K562 (cell line): ENCODE data around the gene MMP24. TPM values are rescaled to one million over a fixed set of nuclear protein-coding genes. Genes with fewer than 3 reads are reported as not detected.

ENCODE experiments used
- ARID1B ChIP-seq: fragments of 450-650 bp; IDR thresholded peaks from 2 replicates; pipeline ENCODE4 v1.6.1; 2016; ENCODE audit warnings: antibody characterized with exemption, mild to moderate bottlenecking, inconsistent platforms
- ATF7 ChIP-seq: fragments of 450-650 bp; IDR thresholded peaks from 2 replicates; pipeline ENCODE4 v1.7.1; 2014; ENCODE audit warnings: mild to moderate bottlenecking, moderate library complexity
- CREB1 ChIP-seq, 2 experiments: sonication (generic) in 1 of 2; formaldehyde crosslinking in 1 of 2; IDR thresholded peaks; 2 replicates each; pipeline versions ENCODE4 v1.6.1 to v1.8.0; 2012 to 2022; ENCODE audit warnings: inconsistent platforms in 1 of 2, mild to moderate bottlenecking in 1 of 2, missing genetic modification reagents in 1 of 2, moderate library complexity in 1 of 2
- FUS ChIP-seq: fragments of 200-400 bp; formaldehyde crosslinking; optimal IDR thresholded peaks from 2 replicates; pipeline ENCODE3; 2017; ENCODE audit warnings: low read depth, low read length
- GMEB1 ChIP-seq: fragments of 250-450 bp; sonication (Bioruptor Pico); IDR thresholded peaks from 2 replicates; pipeline ENCODE4 v1.4.0; 2020; ENCODE audit warnings: mild to moderate bottlenecking
- KLF6 ChIP-seq: fragments of 250-450 bp; sonication (Bioruptor Pico); IDR thresholded peaks from 2 replicates; pipeline ENCODE4 v1.4.0; 2020; ENCODE audit warnings: mild to moderate bottlenecking, moderate library complexity, borderline replicate concordance
- NR2C2 ChIP-seq, 2 experiments: fragments of 200-800 bp in 1 of 2; sonication (Bioruptor generic) in 1 of 2; sonication (generic) in 1 of 2; formaldehyde crosslinking in 1 of 2; IDR thresholded peaks; 2 replicates each; pipeline versions ENCODE4 v1.6.1 to v1.8.0; 2016 to 2022; ENCODE audit warnings: mild to moderate bottlenecking in 1 of 2, missing compliant biosample characterization in 1 of 2, missing genetic modification characterization in 1 of 2, missing genetic modification reagents in 1 of 2
- SIN3A ChIP-seq, 2 experiments: fragments of 150-350 bp in 1 of 2; IDR thresholded peaks; 2 replicates each; pipeline ENCODE4 v1.6.1; 2011 to 2016; ENCODE audit warnings: borderline replicate concordance in 2 of 2, low read depth in 2 of 2, low read length in 2 of 2, mild to moderate bottlenecking in 2 of 2, moderate library complexity in 2 of 2; ENCODE audit not compliant: control insufficient read depth in 1 of 2
- SNIP1 ChIP-seq: fragments of 450-650 bp; IDR thresholded peaks from 2 replicates; pipeline ENCODE4 v1.7.1; 2017; ENCODE audit warnings: low read depth, mild to moderate bottlenecking
- ZEB2 ChIP-seq: fragments of 450-650 bp; IDR thresholded peaks from 2 replicates; pipeline ENCODE4 v1.6.1; 2016
- polyA plus RNA-seq, 8 experiments: library from polyadenylated mRNA; depleted of rRNA in 4 of 8; stranded (reverse) in 5 of 8; unstranded in 3 of 8; fragments of >200 nt; fragmentation: Nextera tagmentation in 2 of 8; fragmentation: Illumina TruSeq in 1 of 8; extraction: Ambion mirVana in 2 of 8; extraction: Trizol in 1 of 8; gene quantifications; 2 replicates each; pipeline versions ENCODE4 v1.2.1 to v1.2.3, GENCODE V29; 2011 to 2014; ENCODE audit warnings: inconsistent platforms in 1 of 8, missing spikeins in 1 of 8
- total RNA-seq, 7 experiments: library from RNA; depleted of rRNA in 6 of 7; stranded (reverse); fragments of >200 nt in 6 of 7; fragmentation: Illumina TruSeq in 2 of 7; extraction: Trizol in 2 of 7; gene quantifications; 2 replicates each; pipeline versions ENCODE4 v1.2.1 to v1.2.3, GENCODE V29; 2011 to 2021; ENCODE audit warnings: low replicate concordance in 1 of 7
- TF ChIP-seq, protein P1 (sequence below): fragments of 200-800 bp; sonication (Bioruptor generic); IDR thresholded peaks from 2 replicates; pipeline ENCODE4 v1.6.1; 2017; ENCODE audit warnings: missing genetic modification characterization, missing compliant biosample characterization
- TF ChIP-seq, protein P2 (sequence below): sonication (generic); formaldehyde crosslinking; IDR thresholded peaks from 2 replicates; pipeline ENCODE4 v1.8.0; 2023; ENCODE audit warnings: mild to moderate bottlenecking, missing genetic modification reagents
- TF ChIP-seq, protein P3 (sequence below): sonication (generic); formaldehyde crosslinking; IDR thresholded peaks from 2 replicates; pipeline ENCODE4 v1.8.1; 2023; ENCODE audit warnings: mild to moderate bottlenecking, missing genetic modification reagents
- TF ChIP-seq, protein P4 (sequence below): fragments of 450-650 bp; IDR thresholded peaks from 2 replicates; pipeline ENCODE4 v1.6.1; 2017; ENCODE audit warnings: antibody characterized with exemption

MMP24 gene
- total and polyA plus RNA-seq, 9 of the 15 experiments (the other 6 are each of a cell fraction or from before 2014, with no cell fraction given), result 0.03 to 0.07 (median 0.03) TPM; not detected in 6

DNA sequence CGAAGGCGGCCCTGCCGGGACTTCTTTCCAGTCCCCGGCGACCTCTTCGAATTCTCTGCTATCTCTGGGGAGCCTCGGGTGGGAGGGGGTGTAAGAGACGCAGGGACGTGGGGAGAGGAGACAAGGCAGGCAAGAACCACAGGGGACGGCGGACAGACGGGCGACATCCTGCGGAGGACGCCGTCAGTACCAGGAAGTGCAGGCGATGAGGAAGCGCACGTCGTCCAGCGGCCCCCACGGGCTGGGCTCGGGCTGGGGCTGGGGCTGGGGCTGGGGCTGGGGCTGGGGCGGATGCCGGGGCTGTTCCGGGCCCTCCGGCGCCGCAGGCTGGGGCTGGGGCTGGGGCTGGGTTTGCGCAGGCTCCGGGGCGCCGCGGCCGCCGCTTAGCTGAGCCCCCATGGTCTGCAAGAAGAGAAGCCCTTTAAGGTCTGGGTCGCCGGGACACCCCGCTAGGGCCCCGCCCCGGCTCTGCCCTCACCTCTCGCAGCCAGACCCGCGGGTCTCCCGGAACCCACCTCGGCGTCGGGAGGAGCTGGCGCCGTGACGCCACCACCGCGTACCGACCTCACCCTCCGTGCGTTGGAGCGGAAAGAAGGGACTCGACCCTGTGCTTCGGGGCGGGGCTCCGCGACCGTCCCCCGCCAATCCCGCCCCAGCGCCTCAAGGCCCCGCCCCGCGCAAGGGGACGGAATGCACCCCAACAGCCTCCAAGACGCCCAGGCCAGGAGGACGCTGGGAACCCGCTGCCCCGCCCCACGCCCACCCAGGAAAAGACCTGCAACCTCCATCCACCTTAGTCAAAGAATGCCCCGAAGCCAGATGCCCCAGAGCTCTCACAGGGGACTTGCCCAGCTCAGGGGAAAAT is 51.3 kb downstream of the MMP24 start, which contains the start of gene MMP24OS (continued):
- TF ChIP-seq NR2C2 (CRISPR knock-in tag; IDR thresholded peaks at IDR 0.05), result no peak
- TF ChIP-seq NR2C2 (tag; IDR thresholded peaks at IDR 0.05), result peak; percentile 40; the same call in 1 of the 2 replicates
- TF ChIP-seq, protein P1, sequence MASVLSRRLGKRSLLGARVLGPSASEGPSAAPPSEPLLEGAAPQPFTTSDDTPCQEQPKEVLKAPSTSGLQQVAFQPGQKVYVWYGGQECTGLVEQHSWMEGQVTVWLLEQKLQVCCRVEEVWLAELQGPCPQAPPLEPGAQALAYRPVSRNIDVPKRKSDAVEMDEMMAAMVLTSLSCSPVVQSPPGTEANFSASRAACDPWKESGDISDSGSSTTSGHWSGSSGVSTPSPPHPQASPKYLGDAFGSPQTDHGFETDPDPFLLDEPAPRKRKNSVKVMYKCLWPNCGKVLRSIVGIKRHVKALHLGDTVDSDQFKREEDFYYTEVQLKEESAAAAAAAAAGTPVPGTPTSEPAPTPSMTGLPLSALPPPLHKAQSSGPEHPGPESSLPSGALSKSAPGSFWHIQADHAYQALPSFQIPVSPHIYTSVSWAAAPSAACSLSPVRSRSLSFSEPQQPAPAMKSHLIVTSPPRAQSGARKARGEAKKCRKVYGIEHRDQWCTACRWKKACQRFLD (CRISPR knock-in tag), result 0 out of 2 replicates have a peak, but pooled peaks have one; percentile 53
- TF ChIP-seq FUS, result peak; percentile 33
- peak; percentile 32; the same call in 1 of the 2 replicates for TF ChIP-seq ATF7
- 0 out of 2 replicates have a peak, but pooled peaks have one; percentile 32 for TF ChIP-seq KLF6
- no peak for TF ChIP-seq ARID1B
- peak; percentile 59; the same call in 1 of the 2 replicates for TF ChIP-seq CREB1 (IDR thresholded peaks at IDR 0.05)
- TF ChIP-seq CREB1 (CRISPR knock-in tag; IDR thresholded peaks at IDR 0.05), result peak; percentile 55
- no peak for TF ChIP-seq SNIP1
- TF ChIP-seq, protein P2, sequence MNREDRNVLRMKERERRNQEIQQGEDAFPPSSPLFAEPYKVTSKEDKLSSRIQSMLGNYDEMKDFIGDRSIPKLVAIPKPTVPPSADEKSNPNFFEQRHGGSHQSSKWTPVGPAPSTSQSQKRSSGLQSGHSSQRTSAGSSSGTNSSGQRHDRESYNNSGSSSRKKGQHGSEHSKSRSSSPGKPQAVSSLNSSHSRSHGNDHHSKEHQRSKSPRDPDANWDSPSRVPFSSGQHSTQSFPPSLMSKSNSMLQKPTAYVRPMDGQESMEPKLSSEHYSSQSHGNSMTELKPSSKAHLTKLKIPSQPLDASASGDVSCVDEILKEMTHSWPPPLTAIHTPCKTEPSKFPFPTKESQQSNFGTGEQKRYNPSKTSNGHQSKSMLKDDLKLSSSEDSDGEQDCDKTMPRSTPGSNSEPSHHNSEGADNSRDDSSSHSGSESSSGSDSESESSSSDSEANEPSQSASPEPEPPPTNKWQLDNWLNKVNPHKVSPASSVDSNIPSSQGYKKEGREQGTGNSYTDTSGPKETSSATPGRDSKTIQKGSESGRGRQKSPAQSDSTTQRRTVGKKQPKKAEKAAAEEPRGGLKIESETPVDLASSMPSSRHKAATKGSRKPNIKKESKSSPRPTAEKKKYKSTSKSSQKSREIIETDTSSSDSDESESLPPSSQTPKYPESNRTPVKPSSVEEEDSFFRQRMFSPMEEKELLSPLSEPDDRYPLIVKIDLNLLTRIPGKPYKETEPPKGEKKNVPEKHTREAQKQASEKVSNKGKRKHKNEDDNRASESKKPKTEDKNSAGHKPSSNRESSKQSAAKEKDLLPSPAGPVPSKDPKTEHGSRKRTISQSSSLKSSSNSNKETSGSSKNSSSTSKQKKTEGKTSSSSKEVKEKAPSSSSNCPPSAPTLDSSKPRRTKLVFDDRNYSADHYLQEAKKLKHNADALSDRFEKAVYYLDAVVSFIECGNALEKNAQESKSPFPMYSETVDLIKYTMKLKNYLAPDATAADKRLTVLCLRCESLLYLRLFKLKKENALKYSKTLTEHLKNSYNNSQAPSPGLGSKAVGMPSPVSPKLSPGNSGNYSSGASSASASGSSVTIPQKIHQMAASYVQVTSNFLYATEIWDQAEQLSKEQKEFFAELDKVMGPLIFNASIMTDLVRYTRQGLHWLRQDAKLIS, result no peak
- TF ChIP-seq, protein P3, sequence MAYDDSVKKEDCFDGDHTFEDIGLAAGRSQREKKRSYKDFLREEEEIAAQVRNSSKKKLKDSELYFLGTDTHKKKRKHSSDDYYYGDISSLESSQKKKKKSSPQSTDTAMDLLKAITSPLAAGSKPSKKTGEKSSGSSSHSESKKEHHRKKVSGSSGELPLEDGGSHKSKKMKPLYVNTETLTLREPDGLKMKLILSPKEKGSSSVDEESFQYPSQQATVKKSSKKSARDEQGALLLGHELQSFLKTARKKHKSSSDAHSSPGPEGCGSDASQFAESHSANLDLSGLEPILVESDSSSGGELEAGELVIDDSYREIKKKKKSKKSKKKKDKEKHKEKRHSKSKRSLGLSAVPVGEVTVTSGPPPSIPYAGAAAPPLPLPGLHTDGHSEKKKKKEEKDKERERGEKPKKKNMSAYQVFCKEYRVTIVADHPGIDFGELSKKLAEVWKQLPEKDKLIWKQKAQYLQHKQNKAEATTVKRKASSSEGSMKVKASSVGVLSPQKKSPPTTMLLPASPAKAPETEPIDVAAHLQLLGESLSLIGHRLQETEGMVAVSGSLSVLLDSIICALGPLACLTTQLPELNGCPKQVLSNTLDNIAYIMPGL (CRISPR knock-in tag), result peak; percentile 61; the same call in 1 of the 2 replicates
- peak; percentile 84 for TF ChIP-seq GMEB1 (CRISPR knock-in tag)
- TF ChIP-seq, protein P4, sequence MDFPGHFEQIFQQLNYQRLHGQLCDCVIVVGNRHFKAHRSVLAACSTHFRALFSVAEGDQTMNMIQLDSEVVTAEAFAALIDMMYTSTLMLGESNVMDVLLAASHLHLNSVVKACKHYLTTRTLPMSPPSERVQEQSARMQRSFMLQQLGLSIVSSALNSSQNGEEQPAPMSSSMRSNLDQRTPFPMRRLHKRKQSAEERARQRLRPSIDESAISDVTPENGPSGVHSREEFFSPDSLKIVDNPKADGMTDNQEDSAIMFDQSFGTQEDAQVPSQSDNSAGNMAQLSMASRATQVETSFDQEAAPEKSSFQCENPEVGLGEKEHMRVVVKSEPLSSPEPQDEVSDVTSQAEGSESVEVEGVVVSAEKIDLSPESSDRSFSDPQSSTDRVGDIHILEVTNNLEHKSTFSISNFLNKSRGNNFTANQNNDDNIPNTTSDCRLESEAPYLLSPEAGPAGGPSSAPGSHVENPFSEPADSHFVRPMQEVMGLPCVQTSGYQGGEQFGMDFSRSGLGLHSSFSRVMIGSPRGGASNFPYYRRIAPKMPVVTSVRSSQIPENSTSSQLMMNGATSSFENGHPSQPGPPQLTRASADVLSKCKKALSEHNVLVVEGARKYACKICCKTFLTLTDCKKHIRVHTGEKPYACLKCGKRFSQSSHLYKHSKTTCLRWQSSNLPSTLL, result no peak
- peak in 1 of 2 experiments; percentile 55; a peak in 1 of 4 replicates for TF ChIP-seq SIN3A (IDR thresholded peaks at IDR 0.05; ENCODE audit: borderline replicate concordance in 2 of 2, control insufficient read depth in 1 of 2, low read depth in 2 of 2, low read length in 2 of 2)
- no peak for TF ChIP-seq ZEB2
